Tibial nerve (tissue), 4 donors: Measurements from ENCODE around the gene VWA8.

Source experiments
- CTCF ChIP-seq, 5 experiments: fragments of 200-600 bp in 3 of 5; fragments of 450-650 bp in 2 of 5; sonication (generic) in 3 of 5; IDR thresholded peaks; one replicate each; pipeline ENCODE4 v1.5.1; 2016 to 2019; ENCODE audit warnings: antibody characterized with exemption in 5 of 5, mild to moderate bottlenecking in 3 of 5, moderate library complexity in 2 of 5
- EP300 ChIP-seq, 2 donors: sonication (generic); formaldehyde crosslinking; IDR thresholded peaks; one replicate each; pipeline ENCODE4 v1.6.1; 2017; ENCODE audit warnings: antibody characterized with exemption in 2 of 2, mild to moderate bottlenecking in 1 of 2
- POLR2A ChIP-seq, 2 donors: fragments of 450-650 bp; IDR thresholded peaks; one replicate each; pipeline ENCODE4 v1.6.1; 2017; ENCODE audit warnings: antibody characterized with exemption in 2 of 2, mild to moderate bottlenecking in 2 of 2, moderate library complexity in 2 of 2

DNA sequence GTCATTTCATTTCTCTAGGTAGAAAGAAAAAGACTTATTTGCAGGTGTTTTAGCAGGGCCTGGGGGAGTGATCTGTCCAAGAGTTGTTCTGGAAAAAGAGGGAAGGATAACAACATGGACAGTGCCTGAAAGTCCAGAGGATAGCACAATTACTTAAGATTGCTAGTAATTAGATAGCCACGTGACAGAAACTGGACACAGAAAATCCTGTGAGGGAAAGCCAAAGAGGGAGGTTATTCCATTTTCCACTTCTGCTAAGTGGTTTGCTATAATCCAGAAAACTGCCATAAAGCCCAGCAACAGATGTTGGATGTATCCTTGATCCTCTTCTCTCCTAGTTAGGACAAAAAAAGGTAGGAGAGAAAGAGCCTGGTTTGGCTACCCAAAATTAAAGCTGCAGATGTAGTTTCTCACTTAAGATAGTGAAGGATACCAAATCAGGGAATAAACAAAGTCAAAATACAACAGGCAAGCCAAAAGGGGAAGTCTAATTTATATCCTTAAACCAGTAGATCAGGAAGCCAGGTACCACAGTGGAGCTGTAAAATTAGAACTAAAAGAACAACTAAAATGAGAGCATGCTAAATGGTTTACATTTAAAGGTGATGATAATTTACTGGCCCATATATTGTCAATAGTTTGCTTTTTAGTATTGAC, 140.2 kb downstream of the VWA8 start:
- TF ChIP-seq CTCF (IDR thresholded peaks at IDR 0.05) = no peak
- no peak for TF ChIP-seq EP300 (IDR thresholded peaks at IDR 0.05)
- TF ChIP-seq POLR2A (IDR thresholded peaks at IDR 0.05) = no peak
